ENCODE measurements around the gene NSUN7.

NSUN7 gene

GRCh38 chr4:40734497-40734896 lies 15.3 kb upstream of the NSUN7 start:
- no peak for DNase-seq (ENCODE audit: low read depth)
- TF ChIP-seq CTCF (conservative IDR thresholded peaks at IDR 0.05; ENCODE audit: low read length), result no peak
- H3K4me3 ChIP-seq (ENCODE audit: low read length), result no peak overlapping the region

GRCh38 chr4:40736910-40737309 lies 12.8 kb upstream of the NSUN7 start:
- TF ChIP-seq CTCF (conservative IDR thresholded peaks at IDR 0.05; ENCODE audit: low read length), result peak; percentile 57
- peak; percentile 54 for DNase-seq (ENCODE audit: low read depth)

GRCh38 chr4:40737879-40738278 lies 11.9 kb upstream of the NSUN7 start:
- no peak for TF ChIP-seq CTCF (conservative IDR thresholded peaks at IDR 0.05; ENCODE audit: low read length)
- DNase-seq (ENCODE audit: low read depth), result no peak
- H3K4me3 ChIP-seq (ENCODE audit: low read length), result no peak overlapping the region

More at GRCh38 chr4:40736910-40737309, 12.8 kb upstream of the NSUN7 start:
- no peak overlapping the region for H3K4me3 ChIP-seq (ENCODE audit: low read length)

- no peak overlapping the region for H3K4me3 ChIP-seq (ENCODE audit: low read length)
- DNase-seq (ENCODE audit: low read depth), result no peak
- no peak for TF ChIP-seq CTCF (conservative IDR thresholded peaks at IDR 0.05; ENCODE audit: low read length)
Measured at GRCh38 chr4:40739347-40739746, 10.4 kb upstream of the NSUN7 start.

GRCh38 chr4:40744218-40744617 lies 5.5 kb upstream of the NSUN7 start:
- no peak for TF ChIP-seq CTCF (conservative IDR thresholded peaks at IDR 0.05; ENCODE audit: low read length)
- no peak for DNase-seq (ENCODE audit: low read depth)
- no peak overlapping the region for H3K4me3 ChIP-seq (ENCODE audit: low read length)

GRCh38 chr4:40745285-40745984 lies 4.3 kb upstream of the NSUN7 start:
- TF ChIP-seq CTCF (conservative IDR thresholded peaks at IDR 0.05; ENCODE audit: low read length), result no peak
- DNase-seq (ENCODE audit: low read depth), result peak; percentile 22
- no peak overlapping the region for H3K4me3 ChIP-seq (ENCODE audit: low read length)

GRCh38 chr4:40747207-40747835 lies 2.4 kb upstream of the NSUN7 start:
- TF ChIP-seq CTCF (conservative IDR thresholded peaks at IDR 0.05; ENCODE audit: low read length), result no peak

More at GRCh38 chr4:40747207-40747835, 2.4 kb upstream of the NSUN7 start:
- no peak overlapping the region for H3K4me3 ChIP-seq (ENCODE audit: low read length)
- no peak for DNase-seq (ENCODE audit: low read depth)
